Tibial nerve (tissue), 4 donors: ENCODE data around the gene MKLN1. TPM values are rescaled to one million over a fixed set of nuclear protein-coding genes. Genes with fewer than 3 reads are reported as not detected.

Source experiments
- DNase-seq, 2 donors: peaks; one replicate each; pipeline ENCODE4 v3.0.0-alpha.2; 2019; ENCODE audit warnings: low spot score in 2 of 2
- H3K27ac ChIP-seq, 4 donors: fragments of 200-600 bp; sonication (generic) in 3 of 4; one replicate each; pipeline ENCODE4 v1.5.1; 2017 to 2019; ENCODE audit warnings: mild to moderate bottlenecking in 1 of 4
- H3K27me3 ChIP-seq, 2 donors: fragments of 200-600 bp; sonication (generic) in 1 of 2; one replicate each; pipeline versions ENCODE4 v1.5.1 to v1.6.0; 2017 to 2019
- H3K36me3 ChIP-seq, 3 donors: fragments of 200-600 bp; sonication (generic); one replicate each; pipeline ENCODE4 v1.5.1; 2018 to 2019
- H3K4me1 ChIP-seq, 4 donors: fragments of 200-600 bp; sonication (generic) in 3 of 4; one replicate each; pipeline ENCODE4 v1.5.1; 2017 to 2019
- H3K4me3 ChIP-seq, 4 donors: fragments of 200-600 bp; sonication (generic) in 3 of 4; one replicate each; pipeline ENCODE4 v1.5.1; 2017 to 2019; ENCODE audit warnings: mild to moderate bottlenecking in 1 of 4, moderate library complexity in 1 of 4
- H3K9me3 ChIP-seq, 4 donors: fragments of 200-600 bp; sonication (generic) in 3 of 4; one replicate each; pipeline ENCODE4 v1.5.1; 2017 to 2019
- EP300 ChIP-seq, 2 donors: sonication (generic); formaldehyde crosslinking; IDR thresholded peaks; one replicate each; pipeline ENCODE4 v1.6.1; 2017; ENCODE audit warnings: antibody characterized with exemption in 2 of 2, mild to moderate bottlenecking in 1 of 2
- POLR2A ChIP-seq, 2 donors: fragments of 450-650 bp; IDR thresholded peaks; one replicate each; pipeline ENCODE4 v1.6.1; 2017; ENCODE audit warnings: antibody characterized with exemption in 2 of 2, mild to moderate bottlenecking in 2 of 2, moderate library complexity in 2 of 2
- WGBS, 2 donors: methylation state at CpG; one replicate each; pipeline ENCODE4 v1.1.5; 2018; 5-methylcytosine and 5-hydroxymethylcytosine counted together
- total RNA-seq, 4 donors: library from RNA; depleted of rRNA; stranded (reverse); fragments of >200 nt; gene quantifications; one replicate each; pipeline ENCODE4 v1.1.0, GENCODE V29; 2016
- TF ChIP-seq, protein P1 (sequence below), 5 experiments: fragments of 200-600 bp in 3 of 5; fragments of 450-650 bp in 2 of 5; sonication (generic) in 3 of 5; IDR thresholded peaks; one replicate each; pipeline ENCODE4 v1.5.1; 2016 to 2019; ENCODE audit warnings: antibody characterized with exemption in 5 of 5, mild to moderate bottlenecking in 3 of 5, moderate library complexity in 2 of 5

MKLN1 gene
- total RNA-seq, 4 donors from 2014 or later, result 86.4 to 143 (median 95.0) TPM

DNA sequence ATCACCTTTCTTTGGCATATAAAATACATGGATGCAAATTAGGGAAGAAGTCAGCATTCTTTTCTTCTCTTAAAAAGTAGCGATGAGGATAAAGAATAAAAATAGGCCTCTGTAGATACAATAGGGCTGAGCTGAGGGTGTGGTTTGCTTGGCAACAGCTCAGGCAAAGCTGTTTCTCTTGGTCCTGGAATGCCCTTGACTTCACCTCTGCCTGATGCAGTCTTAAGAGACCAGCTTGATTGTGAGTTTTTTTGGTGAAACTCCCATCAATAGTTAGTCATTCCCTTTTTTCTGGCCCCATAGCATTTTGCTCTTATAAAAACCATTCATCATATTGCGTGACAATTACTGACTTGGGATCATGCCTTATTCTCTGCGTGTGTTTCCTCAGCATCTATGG lies 42.1 kb upstream of the MKLN1 start:
- peak in 1 of 2 donors; percentile 50 for DNase-seq
- Histone ChIP-seq H3K4me1 (peaks cover 0 to 29% (median 5%) of the 10 kb centered on the region in 4 donors), H3K27ac (peak overlapping the region; percentile 51 to 86 (median 75)), H3K9me3 (no peaks in the 10 kb centered on the region), H3K36me3 (no peaks in the 10 kb centered on the region), H3K27me3 (no peaks in the 10 kb centered on the region), H3K4me3 (no peak overlapping the region)
- peak in 1 of 2 donors; percentile 43 for TF ChIP-seq EP300 (IDR thresholded peaks at IDR 0.05)
- TF ChIP-seq, protein P1, sequence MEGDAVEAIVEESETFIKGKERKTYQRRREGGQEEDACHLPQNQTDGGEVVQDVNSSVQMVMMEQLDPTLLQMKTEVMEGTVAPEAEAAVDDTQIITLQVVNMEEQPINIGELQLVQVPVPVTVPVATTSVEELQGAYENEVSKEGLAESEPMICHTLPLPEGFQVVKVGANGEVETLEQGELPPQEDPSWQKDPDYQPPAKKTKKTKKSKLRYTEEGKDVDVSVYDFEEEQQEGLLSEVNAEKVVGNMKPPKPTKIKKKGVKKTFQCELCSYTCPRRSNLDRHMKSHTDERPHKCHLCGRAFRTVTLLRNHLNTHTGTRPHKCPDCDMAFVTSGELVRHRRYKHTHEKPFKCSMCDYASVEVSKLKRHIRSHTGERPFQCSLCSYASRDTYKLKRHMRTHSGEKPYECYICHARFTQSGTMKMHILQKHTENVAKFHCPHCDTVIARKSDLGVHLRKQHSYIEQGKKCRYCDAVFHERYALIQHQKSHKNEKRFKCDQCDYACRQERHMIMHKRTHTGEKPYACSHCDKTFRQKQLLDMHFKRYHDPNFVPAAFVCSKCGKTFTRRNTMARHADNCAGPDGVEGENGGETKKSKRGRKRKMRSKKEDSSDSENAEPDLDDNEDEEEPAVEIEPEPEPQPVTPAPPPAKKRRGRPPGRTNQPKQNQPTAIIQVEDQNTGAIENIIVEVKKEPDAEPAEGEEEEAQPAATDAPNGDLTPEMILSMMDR (IDR thresholded peaks at IDR 0.05), result no peak
- WGBS, 2 donors, result 57 to 60% methylated on average over 3 of the region's 3 CpGs

DNA sequence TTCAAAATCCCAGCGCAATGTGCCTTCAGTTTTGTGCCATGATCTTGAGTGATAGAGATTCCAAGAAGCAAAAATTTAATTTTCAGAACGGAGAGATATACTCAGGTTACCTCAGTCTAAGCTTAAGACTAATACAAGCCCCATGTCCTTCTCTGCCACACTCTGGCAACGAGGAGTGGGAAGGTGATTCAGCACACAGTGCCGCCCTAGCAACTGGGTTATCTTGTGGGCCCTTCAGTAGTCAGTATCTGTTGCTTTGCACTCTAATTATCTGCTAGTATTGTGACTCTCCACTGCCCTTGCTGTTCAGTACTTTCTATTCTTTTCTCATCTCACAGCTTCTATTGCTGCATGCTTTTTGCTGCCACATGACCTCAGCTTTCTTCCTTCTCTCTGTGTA lies 39.2 kb upstream of the MKLN1 start:
- H3K27me3 ChIP-seq, result no peaks in the 10 kb centered on the region
- no peaks in the 10 kb centered on the region for H3K9me3 ChIP-seq
- WGBS, 2 donors, result 88 to 94% methylated on average over 4 of the region's 4 CpGs
- H3K27ac ChIP-seq, result peak overlapping the region in 1 of 4 donors; percentile 86
- no peak overlapping the region for H3K4me3 ChIP-seq
- TF ChIP-seq EP300 (IDR thresholded peaks at IDR 0.05) (no peak), POLR2A (IDR thresholded peaks at IDR 0.05) (no peak)
- TF ChIP-seq, protein P1 (IDR thresholded peaks at IDR 0.05), result no peak
- no peaks in the 10 kb centered on the region for H3K36me3 ChIP-seq
- no peak for DNase-seq
- H3K4me1 ChIP-seq, result peaks cover 0 to 29% (median 5%) of the 10 kb centered on the region in 4 donors

GRCh38 chr7:131289051-131289450 lies 38.6 kb upstream of the MKLN1 start:
- 94 to 96% methylated on average over 5 of the region's 5 CpGs for WGBS, 2 donors
- Histone ChIP-seq H3K9me3 (no peaks in the 10 kb centered on the region), H3K36me3 (no peaks in the 10 kb centered on the region), H3K27me3 (no peaks in the 10 kb centered on the region), H3K4me3 (no peak overlapping the region), H3K27ac (no peak overlapping the region), H3K4me1 (peaks cover 0 to 28% (median 5%) of the 10 kb centered on the region in 4 donors)
- DNase-seq, result no peak
- TF ChIP-seq POLR2A (IDR thresholded peaks at IDR 0.05), result no peak

- no peak overlapping the region for H3K27ac ChIP-seq
- H3K27me3 ChIP-seq, result no peaks in the 10 kb centered on the region
- no peak for TF ChIP-seq EP300 (IDR thresholded peaks at IDR 0.05)
- TF ChIP-seq POLR2A (IDR thresholded peaks at IDR 0.05), result no peak
- TF ChIP-seq, protein P1 (IDR thresholded peaks at IDR 0.05), result no peak
- WGBS, 2 donors, result 69 to 72% methylated on average over 4 of the region's 4 CpGs
- H3K4me3 ChIP-seq, result no peak overlapping the region
- no peaks in the 10 kb centered on the region for H3K9me3 ChIP-seq
- H3K4me1 ChIP-seq, result no peaks in the 10 kb centered on the region
- no peaks in the 10 kb centered on the region for H3K36me3 ChIP-seq
- no peak for DNase-seq
Measured at GRCh38 chr7:131292141-131292905, 35.4 kb upstream of the MKLN1 start.

- no peak for DNase-seq
- H3K36me3 ChIP-seq, result no peaks in the 10 kb centered on the region
- H3K9me3 ChIP-seq, result no peaks in the 10 kb centered on the region
- WGBS, 2 donors, result 94 to 100% methylated on average over 1 of the region's 1 CpG
- no peak for TF ChIP-seq EP300 (IDR thresholded peaks at IDR 0.05)
- TF ChIP-seq, protein P1 (IDR thresholded peaks at IDR 0.05), result no peak
- no peak for TF ChIP-seq POLR2A (IDR thresholded peaks at IDR 0.05)
- H3K4me1 ChIP-seq, result peaks cover 0 to 2% (median 0%) of the 10 kb centered on the region in 4 donors
- H3K27me3 ChIP-seq, result no peaks in the 10 kb centered on the region
- no peak overlapping the region for H3K27ac ChIP-seq
- H3K4me3 ChIP-seq, result no peak overlapping the region
Measured at GRCh38 chr7:131293018-131293417, 34.7 kb upstream of the MKLN1 start.
